ENCODE measurements around the gene COL4A5.

COL4A5 gene

DNA sequence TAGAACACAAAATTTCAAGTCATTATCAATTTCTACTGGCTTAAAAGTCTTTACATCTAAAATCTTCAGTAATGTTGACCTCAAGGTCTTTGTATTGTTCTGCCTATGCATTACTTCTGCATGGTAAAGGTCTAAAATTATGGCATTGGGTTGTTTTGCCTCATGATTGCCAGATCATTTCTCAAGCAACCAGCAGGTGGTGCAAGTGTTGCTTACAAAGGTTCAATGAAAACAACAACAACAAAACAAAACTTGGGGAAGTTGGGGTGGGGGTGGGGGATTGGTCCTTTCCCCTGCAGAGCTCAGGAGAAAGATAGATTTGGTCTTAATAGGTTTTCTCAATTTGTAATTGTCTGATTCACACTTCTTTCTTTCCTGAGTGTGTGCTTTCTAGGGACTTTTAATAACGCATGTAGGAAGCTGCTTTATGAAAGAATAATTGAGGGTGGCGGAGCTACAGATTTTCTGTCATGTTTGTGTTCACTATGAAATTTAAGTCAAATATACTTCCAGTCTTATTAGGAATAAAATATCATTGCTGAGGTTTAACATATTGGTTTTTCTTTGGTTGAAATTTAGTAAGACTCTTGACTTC is 145.1 kb downstream of the COL4A5 start:
- TF ChIP-seq, protein P1, sequence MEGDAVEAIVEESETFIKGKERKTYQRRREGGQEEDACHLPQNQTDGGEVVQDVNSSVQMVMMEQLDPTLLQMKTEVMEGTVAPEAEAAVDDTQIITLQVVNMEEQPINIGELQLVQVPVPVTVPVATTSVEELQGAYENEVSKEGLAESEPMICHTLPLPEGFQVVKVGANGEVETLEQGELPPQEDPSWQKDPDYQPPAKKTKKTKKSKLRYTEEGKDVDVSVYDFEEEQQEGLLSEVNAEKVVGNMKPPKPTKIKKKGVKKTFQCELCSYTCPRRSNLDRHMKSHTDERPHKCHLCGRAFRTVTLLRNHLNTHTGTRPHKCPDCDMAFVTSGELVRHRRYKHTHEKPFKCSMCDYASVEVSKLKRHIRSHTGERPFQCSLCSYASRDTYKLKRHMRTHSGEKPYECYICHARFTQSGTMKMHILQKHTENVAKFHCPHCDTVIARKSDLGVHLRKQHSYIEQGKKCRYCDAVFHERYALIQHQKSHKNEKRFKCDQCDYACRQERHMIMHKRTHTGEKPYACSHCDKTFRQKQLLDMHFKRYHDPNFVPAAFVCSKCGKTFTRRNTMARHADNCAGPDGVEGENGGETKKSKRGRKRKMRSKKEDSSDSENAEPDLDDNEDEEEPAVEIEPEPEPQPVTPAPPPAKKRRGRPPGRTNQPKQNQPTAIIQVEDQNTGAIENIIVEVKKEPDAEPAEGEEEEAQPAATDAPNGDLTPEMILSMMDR (conservative IDR thresholded peaks at IDR 0.05) = peak; percentile 26
- H3K27ac ChIP-seq = no peak overlapping the region

DNA sequence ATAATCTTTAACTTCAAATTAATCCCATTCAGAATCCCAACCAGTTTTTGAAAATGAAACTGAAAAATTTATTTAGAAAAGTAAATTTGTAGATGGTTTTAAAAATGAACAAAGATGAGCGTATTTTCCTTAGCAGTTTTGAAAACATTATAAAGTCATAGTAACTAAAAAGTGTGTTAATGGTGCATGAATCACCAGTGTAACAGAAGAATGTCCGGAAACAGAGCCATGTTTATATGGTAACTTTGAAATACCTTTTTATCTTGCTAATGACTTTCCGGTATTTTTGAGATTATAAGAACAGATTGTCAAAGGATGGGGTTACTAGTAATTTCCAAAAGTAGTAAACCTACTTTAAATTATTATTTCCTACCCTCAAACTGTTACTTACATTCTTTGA is 150.9 kb downstream of the COL4A5 start:
- no peak overlapping the region for H3K27ac ChIP-seq
- TF ChIP-seq, protein P1 (conservative IDR thresholded peaks at IDR 0.05) = no peak

DNA sequence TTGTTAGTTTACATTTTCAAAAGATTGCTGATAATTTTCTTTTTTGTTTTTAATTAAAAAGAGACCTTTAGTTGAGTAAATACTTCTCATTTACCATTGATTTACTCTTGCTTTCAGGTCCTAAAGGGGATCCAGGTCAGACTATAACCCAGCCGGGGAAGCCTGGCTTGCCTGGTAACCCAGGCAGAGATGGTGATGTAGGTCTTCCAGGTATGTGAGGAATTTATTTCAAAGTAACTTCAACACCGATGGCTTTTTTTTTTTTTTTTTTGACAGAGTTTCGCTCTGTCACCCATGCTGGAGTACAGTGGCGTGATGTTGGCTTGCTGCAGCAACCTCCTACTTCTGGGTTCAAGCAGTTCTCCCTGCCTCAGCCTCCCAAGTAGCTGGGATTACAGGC is 161.6 kb downstream of the COL4A5 start:
- TF ChIP-seq, protein P1 (conservative IDR thresholded peaks at IDR 0.05) = no peak
- no peak overlapping the region for H3K27ac ChIP-seq

DNA sequence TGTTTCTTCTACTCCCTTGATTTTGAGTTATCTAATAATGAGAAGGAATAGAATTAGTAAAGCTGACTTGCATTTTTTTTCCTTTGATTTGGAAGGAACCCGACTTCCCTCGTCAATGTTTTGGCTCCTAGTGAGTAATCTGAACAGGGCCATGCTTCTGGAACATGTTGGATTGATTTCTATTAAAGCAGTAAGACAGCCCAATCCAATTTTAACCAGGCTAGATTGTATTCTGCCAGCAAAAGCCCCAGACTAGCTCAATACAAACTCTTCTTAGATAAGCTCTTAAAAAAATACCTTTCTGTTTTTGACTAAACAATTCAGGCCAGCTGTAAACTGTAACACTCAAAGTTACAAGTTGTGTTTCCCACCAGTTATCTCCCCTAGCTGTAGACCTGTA is 170.5 kb downstream of the COL4A5 start:
- no peak overlapping the region for H3K27ac ChIP-seq
- TF ChIP-seq, protein P1 (conservative IDR thresholded peaks at IDR 0.05) = no peak

DNA sequence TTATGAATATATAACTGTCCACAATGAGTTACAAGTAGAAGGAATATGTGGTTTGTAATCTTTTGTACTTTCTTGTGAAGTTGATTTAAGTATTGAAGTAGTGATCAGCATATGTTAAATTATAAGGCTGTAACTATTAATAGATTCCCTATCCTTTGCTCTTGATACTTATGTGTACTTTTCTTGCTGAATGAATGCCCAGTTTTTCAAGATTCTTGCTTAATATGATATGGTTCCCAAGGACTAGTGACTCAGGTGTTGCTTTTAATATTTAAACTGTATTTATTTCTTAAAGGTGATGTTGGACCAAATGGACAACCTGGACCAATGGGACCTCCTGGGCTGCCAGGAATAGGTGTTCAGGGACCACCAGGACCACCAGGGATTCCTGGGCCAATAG is 175.0 kb downstream of the COL4A5 start:
- TF ChIP-seq, protein P1 (conservative IDR thresholded peaks at IDR 0.05) = no peak
- H3K27ac ChIP-seq = no peak overlapping the region

DNA sequence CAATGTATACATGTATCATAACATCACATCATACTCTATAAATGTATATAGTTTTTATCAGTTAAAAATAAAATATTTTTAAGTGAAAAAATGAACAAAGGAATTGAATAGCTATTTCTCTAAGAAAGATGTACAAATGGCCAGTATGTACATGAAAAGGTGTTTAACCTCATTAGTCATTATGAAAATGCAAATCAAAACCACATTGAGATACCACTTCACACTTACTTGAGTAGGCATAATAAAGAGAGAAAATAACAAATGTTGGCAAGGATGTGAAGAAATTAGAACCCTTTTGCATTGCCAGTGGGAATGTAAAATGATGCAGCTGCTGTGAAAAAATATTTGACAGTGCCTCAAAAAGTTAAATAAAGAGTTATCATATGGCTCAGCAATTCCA is 201.2 kb downstream of the COL4A5 start:
- TF ChIP-seq, protein P1 (conservative IDR thresholded peaks at IDR 0.05) = no peak
- H3K27ac ChIP-seq = no peak overlapping the region

DNA sequence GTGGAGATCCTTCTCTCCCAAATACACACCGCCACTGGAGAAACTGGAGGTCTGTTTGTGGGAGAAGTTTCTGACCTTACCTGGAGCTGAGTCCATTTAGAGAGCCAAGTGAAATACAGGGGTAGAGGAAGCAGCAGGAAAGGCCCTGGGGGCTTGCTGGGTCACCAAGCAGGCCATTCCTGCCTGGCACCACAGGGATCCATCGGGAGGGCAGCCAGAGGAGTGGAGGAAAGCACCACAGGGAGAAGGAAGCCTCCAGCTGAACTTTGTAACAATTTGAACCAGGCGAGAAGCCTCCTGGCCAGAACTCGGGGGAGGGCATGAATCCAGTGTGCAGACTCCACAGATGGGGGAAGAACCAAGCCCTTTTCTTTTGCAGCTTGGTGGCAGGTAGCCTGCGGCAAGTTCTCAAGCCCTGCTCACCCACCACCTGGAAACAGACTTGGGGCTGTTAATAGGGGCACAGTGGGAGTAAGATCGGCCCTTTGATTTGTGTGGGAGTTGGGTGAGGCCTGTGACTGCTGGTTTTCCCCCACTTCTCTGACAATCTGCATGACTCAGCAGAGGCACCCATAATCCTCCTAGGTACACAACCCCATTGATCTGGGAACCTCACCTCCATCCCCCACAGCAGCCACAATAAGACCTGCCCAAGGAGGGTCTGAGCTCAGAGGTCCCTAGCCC is 202.1 kb downstream of the COL4A5 start:
- no peak overlapping the region for H3K27ac ChIP-seq
- TF ChIP-seq, protein P1 (conservative IDR thresholded peaks at IDR 0.05) = no peak

Measured in VCaP (cell line).